ENCODE results near the gene HEBP2. TPM values are rescaled to one million over a fixed set of nuclear protein-coding genes. Genes with fewer than 3 reads are reported as not detected.

HEBP2 gene
- total RNA-seq, 1 experiment from 2014 or later: 40.9 TPM

GRCh38 chr6:138450445-138450844 lies 46.4 kb downstream of the HEBP2 start (continued):
- TF ChIP-seq USF2 (CRISPR knock-in tag; IDR thresholded peaks at IDR 0.05): no peak
- TF ChIP-seq JAZF1 (CRISPR knock-in tag; IDR thresholded peaks at IDR 0.05): no peak

- Mint-ChIP-seq H3K27ac (no peak overlapping the region), H3K4me1 (no peaks in the 10 kb centered on the region), H3K4me3 (no peak overlapping the region), H3K27me3 (ENCODE audit: low read depth) (no peaks in the 10 kb centered on the region), H3K9me3 (no peaks in the 10 kb centered on the region), H3K36me3 (peaks cover 5% of the 10 kb centered on the region)
- ATAC-seq: no peak
- POLR2A ChIA-PET: no interaction called here
- TF ChIP-seq GTF2I (CRISPR knock-in tag; conservative IDR thresholded peaks at IDR 0.05): 0 out of 2 replicates have a peak, but pooled peaks have one; percentile 47
- TF ChIP-seq NR1H2 (CRISPR knock-in tag; IDR thresholded peaks at IDR 0.05): no peak
- CTCF ChIA-PET: no interaction called here
- no peak for DNase-seq (ENCODE audit: low spot score)
Observed at GRCh38 chr6:138451043-138451442, 47.0 kb downstream of the HEBP2 start.

- Mint-ChIP-seq H3K4me3 (no peak overlapping the region), H3K27ac (no peak overlapping the region), H3K4me1 (no peaks in the 10 kb centered on the region), H3K36me3 (no peaks in the 10 kb centered on the region), H3K27me3 (ENCODE audit: low read depth) (no peaks in the 10 kb centered on the region), H3K9me3 (no peaks in the 10 kb centered on the region)
- TF ChIP-seq JAZF1 (CRISPR knock-in tag; IDR thresholded peaks at IDR 0.05) (no peak), ZMAT4 (CRISPR knock-in tag; IDR thresholded peaks at IDR 0.05) (no peak), ZNF219 (CRISPR knock-in tag; IDR thresholded peaks at IDR 0.05; ENCODE audit: borderline replicate concordance) (no peak), IRF1 (CRISPR knock-in tag; IDR thresholded peaks at IDR 0.05) (no peak), ATF3 (CRISPR knock-in tag; conservative IDR thresholded peaks at IDR 0.05) (no peak), ZNF425 (CRISPR knock-in tag; conservative IDR thresholded peaks at IDR 0.05) (no peak), ZNF396 (CRISPR knock-in tag; IDR thresholded peaks at IDR 0.05; ENCODE audit: borderline replicate concordance) (no peak), ESRRA (CRISPR knock-in tag; IDR thresholded peaks at IDR 0.05; ENCODE audit: borderline replicate concordance) (no peak), CBFB (CRISPR knock-in tag; IDR thresholded peaks at IDR 0.05; ENCODE audit: low read depth) (no peak), NFYB (CRISPR knock-in tag; conservative IDR thresholded peaks at IDR 0.05; ENCODE audit: low read depth) (no peak), MXD4 (CRISPR knock-in tag; IDR thresholded peaks at IDR 0.05; ENCODE audit: borderline replicate concordance) (no peak), FOXP4 (CRISPR knock-in tag; IDR thresholded peaks at IDR 0.05) (no peak), MAX (CRISPR knock-in tag; IDR thresholded peaks at IDR 0.05) (no peak), JUN (CRISPR knock-in tag; IDR thresholded peaks at IDR 0.05) (no peak), ZNF232 (CRISPR knock-in tag; IDR thresholded peaks at IDR 0.05) (no peak), USF1 (CRISPR knock-in tag; IDR thresholded peaks at IDR 0.05) (no peak)
- ATAC-seq (peak; percentile 85), DNase-seq (ENCODE audit: low spot score) (peak; percentile 49)
- CTCF ChIA-PET: interaction anchor here (0.7 to 1.2 kb wide), 3 partner anchors 53 to 68 kb away, joined by 3 to 7 read pairs (median 5); no protein-coding TSS in a partner anchor
- POLR2A ChIA-PET: interaction anchor here (0.7 kb wide), 1 partner anchor 106 kb away, joined by 3 read pairs; no protein-coding TSS in a partner anchor
Observed at GRCh38 chr6:138454981-138455706, 51.1 kb downstream of the HEBP2 start.

Data from WTC11 (cell line).